ENCODE measurements around the gene FUS. TPM values are rescaled to one million over a fixed set of nuclear protein-coding genes. Genes with fewer than 3 reads are reported as not detected.

Gene FUS
- total RNA-seq, 2 donors from 2014 or later: 48.6 to 87.5 TPM

- TF ChIP-seq, protein P1, sequence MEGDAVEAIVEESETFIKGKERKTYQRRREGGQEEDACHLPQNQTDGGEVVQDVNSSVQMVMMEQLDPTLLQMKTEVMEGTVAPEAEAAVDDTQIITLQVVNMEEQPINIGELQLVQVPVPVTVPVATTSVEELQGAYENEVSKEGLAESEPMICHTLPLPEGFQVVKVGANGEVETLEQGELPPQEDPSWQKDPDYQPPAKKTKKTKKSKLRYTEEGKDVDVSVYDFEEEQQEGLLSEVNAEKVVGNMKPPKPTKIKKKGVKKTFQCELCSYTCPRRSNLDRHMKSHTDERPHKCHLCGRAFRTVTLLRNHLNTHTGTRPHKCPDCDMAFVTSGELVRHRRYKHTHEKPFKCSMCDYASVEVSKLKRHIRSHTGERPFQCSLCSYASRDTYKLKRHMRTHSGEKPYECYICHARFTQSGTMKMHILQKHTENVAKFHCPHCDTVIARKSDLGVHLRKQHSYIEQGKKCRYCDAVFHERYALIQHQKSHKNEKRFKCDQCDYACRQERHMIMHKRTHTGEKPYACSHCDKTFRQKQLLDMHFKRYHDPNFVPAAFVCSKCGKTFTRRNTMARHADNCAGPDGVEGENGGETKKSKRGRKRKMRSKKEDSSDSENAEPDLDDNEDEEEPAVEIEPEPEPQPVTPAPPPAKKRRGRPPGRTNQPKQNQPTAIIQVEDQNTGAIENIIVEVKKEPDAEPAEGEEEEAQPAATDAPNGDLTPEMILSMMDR (IDR thresholded peaks at IDR 0.05): no peak
- TF ChIP-seq POLR2A (IDR thresholded peaks at IDR 0.05) (no peak), POLR2AphosphoS5 (IDR thresholded peaks at IDR 0.05) (no peak)
- H3K27ac ChIP-seq: peak overlapping the region; percentile 92 to 94
- peaks cover 38% of the 10 kb centered on the region for H3K4me1 ChIP-seq (replicated peaks)
- DNase-seq (ENCODE audit: low spot score): no peak
- no peaks in the 10 kb centered on the region for H3K27me3 ChIP-seq (replicated peaks; ENCODE audit: insufficient read depth)
- H3K9me3 ChIP-seq: no peaks in the 10 kb centered on the region
- WGBS: 54% methylated on average over 4 of the region's 5 CpGs
- H3K4me3 ChIP-seq: no peak overlapping the region
- intact Hi-C loops (cut with DNase I): no loop called here
- peaks cover 0 to 4% of the 10 kb centered on the region in 2 donors for H3K36me3 ChIP-seq
These were observed 48.1 kb upstream of the FUS start for GRCh38 chr16:31131841-31132271.

DNA sequence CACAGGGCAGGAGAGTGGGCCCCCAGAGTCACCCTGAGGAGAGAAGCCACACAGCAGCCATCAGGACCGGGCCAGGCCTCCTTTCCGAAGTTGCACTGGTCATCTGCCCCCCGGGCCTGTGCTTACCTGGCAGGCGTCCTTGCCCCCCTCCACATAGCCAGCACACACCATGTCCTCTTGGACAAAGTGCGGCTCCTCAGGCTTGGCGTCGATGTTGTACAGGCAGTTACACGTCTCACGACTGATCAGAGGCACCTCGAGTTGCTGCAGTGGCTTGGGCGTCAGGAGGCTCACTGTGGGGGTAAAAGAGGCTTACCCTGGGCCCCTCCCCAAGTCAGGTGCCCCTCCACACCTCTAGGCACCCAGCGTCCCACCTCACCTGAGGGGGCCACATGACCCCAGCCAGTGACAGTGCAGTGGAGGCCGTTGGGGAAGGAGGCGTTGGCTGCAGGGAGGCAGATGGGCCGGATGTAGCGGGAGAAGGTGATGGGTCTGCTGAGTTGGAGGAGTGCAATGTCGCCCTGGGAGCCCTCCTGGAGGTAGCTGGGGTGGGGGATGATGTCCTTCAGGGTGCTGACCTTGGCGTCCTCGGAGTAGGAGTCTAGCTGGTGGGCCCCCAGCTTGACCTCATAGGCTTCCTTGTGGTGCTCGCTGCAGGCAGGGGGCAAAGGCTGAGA is 47.5 kb upstream of the FUS start:
- H3K27ac ChIP-seq: peak overlapping the region; percentile 92 to 94
- H3K4me1 ChIP-seq (replicated peaks): peaks cover 36% of the 10 kb centered on the region
- 65% methylated on average over 20 of the region's 20 CpGs for WGBS
- intact Hi-C loops (cut with DNase I): no loop called here
- no peak overlapping the region for H3K4me3 ChIP-seq
- H3K36me3 ChIP-seq: peaks cover 0 to 1% of the 10 kb centered on the region in 2 donors
- H3K9me3 ChIP-seq: no peaks in the 10 kb centered on the region
- no peaks in the 10 kb centered on the region for H3K27me3 ChIP-seq (replicated peaks; ENCODE audit: insufficient read depth)
- TF ChIP-seq POLR2AphosphoS5 (IDR thresholded peaks at IDR 0.05) (no peak), POLR2A (IDR thresholded peaks at IDR 0.05) (no peak)
- TF ChIP-seq, protein P1 (IDR thresholded peaks at IDR 0.05): no peak
- DNase-seq (ENCODE audit: low spot score): no peak

- no peak overlapping the region for H3K4me3 ChIP-seq
- peaks cover 31% of the 10 kb centered on the region for H3K4me1 ChIP-seq (replicated peaks)
- TF ChIP-seq, protein P1 (IDR thresholded peaks at IDR 0.05): no peak
- TF ChIP-seq POLR2AphosphoS5 (IDR thresholded peaks at IDR 0.05) (no peak), POLR2A (IDR thresholded peaks at IDR 0.05) (no peak)
- peak overlapping the region; percentile 92 to 94 for H3K27ac ChIP-seq
- no peaks in the 10 kb centered on the region for H3K36me3 ChIP-seq
- H3K9me3 ChIP-seq: no peaks in the 10 kb centered on the region
- 84% methylated on average over 6 of the region's 6 CpGs for WGBS
- intact Hi-C loops (cut with DNase I): no loop called here
- DNase-seq (ENCODE audit: low spot score): no peak
- H3K27me3 ChIP-seq (replicated peaks; ENCODE audit: insufficient read depth): no peaks in the 10 kb centered on the region
These were observed 46.9 kb upstream of the FUS start for GRCh38 chr16:31133046-31133501.

- H3K4me3 ChIP-seq: peak overlapping the region; percentile 62 to 69
- peak overlapping the region; percentile 92 to 94 for H3K27ac ChIP-seq
These were observed 45.8 kb upstream of the FUS start for GRCh38 chr16:31134091-31134571.

More at GRCh38 chr16:31134091-31134571, 45.8 kb upstream of the FUS start:
- no peaks in the 10 kb centered on the region for H3K9me3 ChIP-seq
- TF ChIP-seq POLR2A (IDR thresholded peaks at IDR 0.05) (no peak), POLR2AphosphoS5 (IDR thresholded peaks at IDR 0.05) (no peak)
- TF ChIP-seq, protein P1 (IDR thresholded peaks at IDR 0.05): no peak
- no peaks in the 10 kb centered on the region for H3K27me3 ChIP-seq (replicated peaks; ENCODE audit: insufficient read depth)
- peaks cover 24% of the 10 kb centered on the region for H3K4me1 ChIP-seq (replicated peaks)
- no peak for DNase-seq (ENCODE audit: low spot score)
- intact Hi-C loops (cut with DNase I): no loop called here
- H3K36me3 ChIP-seq: no peaks in the 10 kb centered on the region
- WGBS: 22% methylated on average over 5 of the region's 5 CpGs

Data from prostate gland (tissue), 2 donors.